Transverse colon (tissue), 4 donors: ENCODE measurements around the gene ZFP62. TPM values are rescaled to one million over a fixed set of nuclear protein-coding genes. Genes with fewer than 3 reads are reported as not detected.

Source experiments
- DNase-seq: peaks from one replicate; pipeline ENCODE4 v3.0.0-alpha.2; 2019
- H3K27ac ChIP-seq, 4 donors: fragments of 200-600 bp; sonication (generic); 2 replicates each; pipeline ENCODE4 v1.5.1; 2016 to 2018; ENCODE audit warnings: inconsistent platforms in 4 of 4
- H3K27me3 ChIP-seq: fragments of 200-600 bp; sonication (generic); 2 replicates; pipeline ENCODE4 v1.5.1; 2017; ENCODE audit warnings: inconsistent platforms
- H3K36me3 ChIP-seq, 4 donors: fragments of 200-600 bp; sonication (generic); 2 replicates each; pipeline ENCODE4 v1.5.1; 2017 to 2019; ENCODE audit warnings: inconsistent platforms in 4 of 4
- H3K4me1 ChIP-seq, 4 donors: fragments of 200-600 bp; sonication (generic); 2 replicates each; pipeline ENCODE4 v1.5.1; 2017 to 2020; ENCODE audit warnings: inconsistent platforms in 4 of 4
- H3K4me3 ChIP-seq, 4 donors: fragments of 200-600 bp; sonication (generic); 1 replicate in 1 of 4; 2 replicates in 3 of 4; pipeline versions ENCODE4 v1.5.1 to v1.6.1; 2017 to 2019; ENCODE audit warnings: inconsistent platforms in 4 of 4
- H3K9me3 ChIP-seq, 2 donors: fragments of 200-600 bp; sonication (generic); 2 replicates each; pipeline ENCODE4 v1.5.1; 2017 to 2019; ENCODE audit warnings: inconsistent platforms in 2 of 2
- CTCF ChIP-seq, 5 experiments: fragments of 200-600 bp in 3 of 5; fragments of 450-650 bp in 2 of 5; sonication (generic) in 3 of 5; IDR thresholded peaks; 1 replicate in 2 of 5; 2 replicates in 3 of 5; pipeline ENCODE4 v1.5.1; 2016 to 2017; ENCODE audit warnings: antibody characterized with exemption in 5 of 5, inconsistent platforms in 3 of 5, mild to moderate bottlenecking in 2 of 5, moderate library complexity in 1 of 5
- EP300 ChIP-seq: sonication (generic); formaldehyde crosslinking; IDR thresholded peaks from one replicate; pipeline ENCODE4 v1.6.1; 2017; ENCODE audit warnings: antibody characterized with exemption, low read depth
- POLR2A ChIP-seq: fragments of 450-650 bp; IDR thresholded peaks from one replicate; pipeline ENCODE4 v1.6.1; 2016; ENCODE audit warnings: antibody characterized with exemption, mild to moderate bottlenecking, moderate library complexity
- POLR2AphosphoS5 ChIP-seq, 3 donors: sonication (generic); formaldehyde crosslinking; IDR thresholded peaks; one replicate each; pipeline ENCODE4 v1.6.1; 2016; ENCODE audit warnings: antibody characterized with exemption in 3 of 3
- WGBS, 2 donors: methylation state at CpG; one replicate each; pipeline ENCODE4 v1.1.5; 2018; ENCODE audit warnings: low coverage in 1 of 2; 5-methylcytosine and 5-hydroxymethylcytosine counted together
- in situ Hi-C, 4 donors: fragments of 200-750 bp; cut with MboI; loops; one replicate each; pipeline versions ENCODE4 v1.15.0 to v1.15.1; 2017; ENCODE audit warnings: low sequenced_read_pairs in 3 of 4, low pct_ligation_motif_present in 1 of 4, low pct_unique_long_range_greater_than_20kb in 1 of 4
- intact Hi-C: fragments of 100-400 bp; cut with DNase I; formaldehyde crosslinking; loops from one replicate; pipeline ENCODE4 v1.15.1; 2023; ENCODE audit warnings: low total_unique reads
- total RNA-seq, 4 donors: library from RNA; depleted of rRNA; stranded (reverse); fragments of >200 nt; gene quantifications; one replicate each; pipeline ENCODE4 v1.1.0, GENCODE V29; 2016

ZFP62 gene
- total RNA-seq, 4 donors from 2014 or later: 4.1 to 35.7 (median 26.9) TPM

GRCh38 chr5:180874804-180875582 lies 13.9 kb upstream of the ZFP62 start:
- 74 to 81% methylated on average over 8 to 12 of the region's 12 CpGs for WGBS, 2 donors
- Histone ChIP-seq H3K4me3 (no peak overlapping the region), H3K27ac (no peak overlapping the region), H3K4me1 (peaks cover 0 to 5% (median 2%) of the 10 kb centered on the region in 4 donors), H3K36me3 (no peaks in the 10 kb centered on the region), H3K9me3 (no peaks in the 10 kb centered on the region), H3K27me3 (no peaks in the 10 kb centered on the region)
- TF ChIP-seq EP300 (no peak), POLR2A (no peak), POLR2AphosphoS5 (IDR thresholded peaks at IDR 0.05) (no peak), CTCF (IDR thresholded peaks at IDR 0.05) (no peak)
- no peak for DNase-seq
- in situ Hi-C loops (no loop called here), intact Hi-C loops (no loop called here)

- in situ Hi-C loops (no loop called here), intact Hi-C loops (no loop called here)
- Histone ChIP-seq H3K27me3 (no peaks in the 10 kb centered on the region), H3K4me1 (peaks cover 5 to 10% (median 8%) of the 10 kb centered on the region in 4 donors), H3K36me3 (no peaks in the 10 kb centered on the region), H3K9me3 (no peaks in the 10 kb centered on the region), H3K27ac (no peak overlapping the region), H3K4me3 (no peak overlapping the region)
- TF ChIP-seq CTCF (IDR thresholded peaks at IDR 0.05): no peak
- TF ChIP-seq POLR2A: no peak
- no peak for TF ChIP-seq EP300
- no peak for TF ChIP-seq POLR2AphosphoS5 (IDR thresholded peaks at IDR 0.05)
- peak; percentile 40 for DNase-seq
- WGBS, 2 donors: 59 to 67% methylated on average over 5 to 13 of the region's 13 CpGs
Observed at GRCh38 chr5:180873615-180874520, 12.8 kb upstream of the ZFP62 start.

GRCh38 chr5:180872419-180872818 lies 11.3 kb upstream of the ZFP62 start:
- Histone ChIP-seq H3K4me3 (no peak overlapping the region), H3K27ac (no peak overlapping the region), H3K27me3 (no peaks in the 10 kb centered on the region), H3K4me1 (peaks cover 13 to 17% (median 14%) of the 10 kb centered on the region in 4 donors), H3K9me3 (no peaks in the 10 kb centered on the region), H3K36me3 (no peaks in the 10 kb centered on the region)
- WGBS, 2 donors: 91% methylated on average over 9 of the region's 9 CpGs; no CpG with 5 or more reads in 1 of the 2 donors
- no peak for DNase-seq
- in situ Hi-C loops (no loop called here), intact Hi-C loops (no loop called here)
- TF ChIP-seq CTCF (IDR thresholded peaks at IDR 0.05): no peak
- no peak for TF ChIP-seq EP300
- no peak for TF ChIP-seq POLR2AphosphoS5 (IDR thresholded peaks at IDR 0.05)
- no peak for TF ChIP-seq POLR2A
